Adrenal gland (tissue), 12 donors: ENCODE measurements around the gene GPC3. TPM values are rescaled to one million over a fixed set of nuclear protein-coding genes. Genes with fewer than 3 reads are reported as not detected.

ENCODE experiments used
- DNase-seq, 7 donors: peaks; one replicate each; pipeline ENCODE4 v3.0.0-alpha.2; 2019 to 2020
- H3K27ac ChIP-seq, 5 donors: fragments of 200-600 bp; sonication (generic) in 4 of 5; 1 replicate in 3 of 5; 2 replicates in 2 of 5; pipeline versions ENCODE4 v1.5.1 to v1.8.0; 2016 to 2020; ENCODE audit warnings: mild to moderate bottlenecking in 1 of 5
- H3K27me3 ChIP-seq: fragments of 200-600 bp; 2 replicates; pipeline ENCODE4 v1.8.0; 2021
- H3K36me3 ChIP-seq, 2 donors: fragments of 200-600 bp; replicated peaks in 1 of 2; 1 replicate in 1 of 2; 2 replicates in 1 of 2; pipeline versions ENCODE4 v1.5.1 to v1.8.0; 2018 to 2022
- H3K4me1 ChIP-seq, 2 donors: fragments of 200-600 bp; replicated peaks in 1 of 2; 1 replicate in 1 of 2; 2 replicates in 1 of 2; pipeline versions ENCODE4 v1.5.1 to v1.8.0; 2018 to 2021
- H3K4me3 ChIP-seq, 4 donors: fragments of 200-600 bp; sonication (generic) in 3 of 4; one replicate each; pipeline ENCODE4 v1.5.1; 2016 to 2018
- H3K9me3 ChIP-seq, 3 donors: fragments of 200-600 bp; sonication (generic) in 1 of 3; replicated peaks in 1 of 3; 1 replicate in 2 of 3; 2 replicates in 1 of 3; pipeline versions ENCODE4 v1.5.1 to v1.8.0; 2016 to 2021
- CTCF ChIP-seq, 6 experiments: fragments of 450-650 bp in 4 of 6; fragments of 200-600 bp in 2 of 6; sonication (generic) in 1 of 6; IDR thresholded peaks; 1 replicate in 5 of 6; 2 replicates in 1 of 6; pipeline versions ENCODE4 v1.5.1 to v1.8.0; 2016 to 2021; ENCODE audit warnings: antibody characterized with exemption in 6 of 6, mild to moderate bottlenecking in 2 of 6, moderate library complexity in 1 of 6
- POLR2A ChIP-seq, 2 donors: fragments of 450-650 bp; IDR thresholded peaks; one replicate each; pipeline ENCODE4 v1.6.1; 2017; ENCODE audit warnings: antibody characterized with exemption in 2 of 2, mild to moderate bottlenecking in 2 of 2, moderate library complexity in 1 of 2
- WGBS, 4 donors: extraction: QIAGEN DNeasy Blood & Tissue Kit in 2 of 4; methylation state at CpG; one replicate each; pipeline versions ENCODE4 v1.1.5 to v1.1.7; 2013 to 2017; 5-methylcytosine and 5-hydroxymethylcytosine counted together
- intact Hi-C, 2 donors: fragments of 100-400 bp; cut with DNase I; formaldehyde crosslinking; loops; one replicate each; pipeline versions ENCODE4 v1.14.1 to v1.15.0; 2022 to 2023
- polyA plus RNA-seq, 3 donors: library from polyadenylated mRNA; stranded (reverse); fragments of 200-250 nt in 2 of 3; fragments of 350-450 nt in 1 of 3; fragmentation: Illumina TruSeq in 1 of 3; extraction: RNeasy Lipid Tissue Mini Kit (QIAGEN cat#74804) in 1 of 3; gene quantifications; one replicate each; pipeline ENCODE4 v1.2.3, GENCODE V29; 2013 to 2014
- total RNA-seq, 9 donors: library from RNA; depleted of rRNA in 4 of 9; stranded (reverse); fragments of >200 nt in 4 of 9; fragments of 120-200 nt in 1 of 9; fragmentation: NEBNext Ultra II Directional in 1 of 9; extraction: Animal tissue kit (Norgen Biotek cat#: 25700) in 1 of 9; gene quantifications; one replicate each; pipeline versions ENCODE4 v1.1.0 to v1.2.4, GENCODE V29; 2013 to 2023
- donor health status: healthy with polysubstance abuse.
- donor health status: Bipolar disorder and iron deficiency.
- donor health status: DM: yes; HTN: yes; CAD: no.
- donor health status: DM: no; HTN: no; CAD: no.
- donor health status: DM: no; HTN: no; CAD: no.
- donor health status: DM: yes; HTN: yes; CAD: no.

The GPC3 gene
- total and polyA plus RNA-seq, 12 donors = 3.5 to 56.7 (median 20.9) TPM

DNA sequence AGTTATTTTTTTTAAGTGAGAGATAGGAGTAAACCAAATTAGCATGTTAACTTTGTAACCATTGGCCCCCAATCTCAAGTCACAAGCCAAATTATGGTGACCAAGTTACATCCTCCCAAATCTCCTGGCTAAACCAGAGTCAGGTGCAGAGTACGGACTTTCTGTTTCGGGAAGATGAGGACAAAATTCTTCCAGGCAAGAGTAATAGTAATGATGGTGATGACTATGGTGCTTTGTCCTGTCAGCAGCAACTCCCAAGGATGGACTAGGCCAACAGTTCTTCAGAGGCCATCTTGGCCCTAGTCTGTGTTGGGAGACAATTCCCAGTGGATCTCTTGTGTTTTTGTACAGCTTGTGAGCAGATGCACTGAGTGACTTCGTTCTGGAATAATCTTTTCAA, 148.8 kb downstream of the GPC3 start:
- intact Hi-C loops = no loop called here
- no peaks in the 10 kb centered on the region for H3K4me1 ChIP-seq
- no peaks in the 10 kb centered on the region for H3K36me3 ChIP-seq
- H3K27me3 ChIP-seq = peaks cover 18% of the 10 kb centered on the region
- no peak for TF ChIP-seq CTCF (IDR thresholded peaks at IDR 0.05)
- no peak for TF ChIP-seq POLR2A (IDR thresholded peaks at IDR 0.05)
- WGBS, 4 donors = 71 to 86% (median 81%) methylated on average over 3 of the region's 3 CpGs; no CpG with 5 or more reads in 1 of the 4 donors
- H3K9me3 ChIP-seq = no peaks in the 10 kb centered on the region
- DNase-seq = no peak
- no peak overlapping the region for H3K4me3 ChIP-seq
- no peak overlapping the region for H3K27ac ChIP-seq

DNA sequence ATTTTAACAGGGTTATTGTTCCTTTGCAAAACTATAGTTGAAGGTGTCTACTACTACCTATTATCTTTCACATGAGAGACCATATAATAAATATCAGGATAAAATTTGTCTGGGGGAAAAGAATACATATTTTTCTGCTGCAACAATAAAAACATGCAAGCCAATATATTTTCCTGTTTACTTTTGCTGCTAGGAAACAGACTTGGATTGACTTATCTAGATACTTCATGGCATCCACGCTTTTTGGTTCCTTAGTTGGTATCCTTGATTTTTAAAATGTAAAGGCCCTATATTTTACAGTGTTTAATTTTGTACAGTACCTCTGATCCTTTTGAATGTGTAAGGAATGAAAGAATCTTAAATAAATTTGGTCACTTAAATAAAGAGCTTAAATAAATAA, 150.6 kb downstream of the GPC3 start:
- 40 to 76% (median 59%) methylated on average over 1 of the region's 1 CpG for WGBS, 4 donors
- H3K4me1 ChIP-seq = no peaks in the 10 kb centered on the region
- intact Hi-C loops = no loop called here
- TF ChIP-seq POLR2A (IDR thresholded peaks at IDR 0.05) (no peak), CTCF (IDR thresholded peaks at IDR 0.05) (no peak)
- H3K27ac ChIP-seq = no peak overlapping the region
- peaks cover 9% of the 10 kb centered on the region for H3K27me3 ChIP-seq
- no peaks in the 10 kb centered on the region for H3K9me3 ChIP-seq
- no peaks in the 10 kb centered on the region for H3K36me3 ChIP-seq
- no peak for DNase-seq
- H3K4me3 ChIP-seq = no peak overlapping the region

DNA sequence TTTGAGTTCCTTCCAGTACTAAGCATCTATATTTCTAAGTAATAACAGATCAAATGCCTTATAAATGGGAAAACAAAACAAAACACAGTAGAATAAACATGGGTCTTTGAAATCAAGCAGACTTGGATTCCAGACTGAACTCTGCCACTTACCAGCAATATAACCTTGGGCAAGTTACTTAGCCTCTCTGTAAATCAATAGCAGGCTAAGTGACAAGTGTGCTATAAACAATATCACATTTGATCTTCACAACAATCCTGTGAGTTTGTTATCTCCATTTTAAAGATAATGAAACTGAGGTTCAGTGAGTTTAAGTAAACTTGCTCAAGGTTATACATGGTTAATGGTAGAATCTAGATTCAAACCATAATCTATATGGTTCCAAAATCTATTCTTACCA, 165.8 kb downstream of the GPC3 start:
- no peaks in the 10 kb centered on the region for H3K9me3 ChIP-seq
- H3K4me1 ChIP-seq = no peaks in the 10 kb centered on the region
- no peak for TF ChIP-seq POLR2A (IDR thresholded peaks at IDR 0.05)
- no peak for TF ChIP-seq CTCF (IDR thresholded peaks at IDR 0.05)
- no peak for DNase-seq
- intact Hi-C loops = no loop called here
- no peak overlapping the region for H3K27ac ChIP-seq
- no peaks in the 10 kb centered on the region for H3K36me3 ChIP-seq
- peaks cover 6% of the 10 kb centered on the region for H3K27me3 ChIP-seq
- H3K4me3 ChIP-seq = no peak overlapping the region

DNA sequence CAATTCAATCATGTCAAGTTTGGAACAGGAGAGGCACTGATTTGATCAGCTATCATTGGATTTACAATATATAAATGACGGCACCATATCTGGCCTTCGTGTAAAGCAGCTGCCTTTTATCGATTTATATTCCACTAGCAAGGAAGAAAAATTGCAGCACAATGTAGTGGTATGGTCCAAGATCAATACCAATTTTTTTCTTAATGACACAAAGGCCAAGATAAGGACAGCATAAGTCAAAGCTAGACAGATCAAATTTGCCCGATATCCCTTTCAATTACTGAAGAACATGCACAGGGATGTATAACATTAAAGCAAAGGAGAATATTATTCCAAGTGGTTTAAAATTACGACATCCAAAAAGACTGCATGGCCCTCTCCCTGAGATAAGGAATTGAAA, 167.4 kb downstream of the GPC3 start:
- no peak for DNase-seq
- H3K27ac ChIP-seq = no peak overlapping the region
- peaks cover 9% of the 10 kb centered on the region for H3K27me3 ChIP-seq
- TF ChIP-seq POLR2A (IDR thresholded peaks at IDR 0.05) = no peak
- no peak for TF ChIP-seq CTCF (IDR thresholded peaks at IDR 0.05)
- intact Hi-C loops = no loop called here
- no peaks in the 10 kb centered on the region for H3K9me3 ChIP-seq
- no peak overlapping the region for H3K4me3 ChIP-seq
- H3K4me1 ChIP-seq = no peaks in the 10 kb centered on the region
- WGBS, 4 donors = 65 to 71% (median 69%) methylated on average over 5 of the region's 5 CpGs
- H3K36me3 ChIP-seq = no peaks in the 10 kb centered on the region
